Measurements from ENCODE around the gene TMEM44.

The TMEM44 gene

DNA sequence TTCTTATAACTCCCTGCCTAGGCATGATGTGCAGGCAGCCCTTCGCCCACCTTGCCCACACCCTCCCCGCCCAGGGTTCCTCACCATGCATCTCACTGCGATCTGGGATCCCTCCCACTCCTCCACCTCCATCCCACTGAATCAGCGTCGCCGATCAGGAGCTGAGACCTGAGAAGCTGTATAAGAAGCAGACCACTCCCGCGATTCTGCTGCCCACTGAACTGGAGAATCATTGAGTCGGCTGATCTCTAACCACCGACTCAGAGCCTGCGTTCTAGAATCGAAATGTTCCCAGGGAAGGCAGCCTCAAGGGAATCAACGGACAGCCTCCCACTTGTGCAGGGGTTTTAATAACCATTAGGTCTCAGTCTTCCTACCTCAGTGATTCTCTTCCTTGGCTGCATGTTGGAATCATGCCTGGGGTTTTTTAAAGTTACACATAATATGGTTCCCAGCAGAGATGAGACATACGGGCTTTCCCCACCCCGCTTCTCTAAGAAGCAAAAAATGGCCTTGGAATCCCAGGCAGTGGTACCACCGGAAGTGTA is 60.2 kb downstream of the TMEM44 start:
- DNase-seq (ENCODE audit: insufficient read length, low spot score) = no peak
- no peak for FAIRE-seq
- TF ChIP-seq, protein P1, sequence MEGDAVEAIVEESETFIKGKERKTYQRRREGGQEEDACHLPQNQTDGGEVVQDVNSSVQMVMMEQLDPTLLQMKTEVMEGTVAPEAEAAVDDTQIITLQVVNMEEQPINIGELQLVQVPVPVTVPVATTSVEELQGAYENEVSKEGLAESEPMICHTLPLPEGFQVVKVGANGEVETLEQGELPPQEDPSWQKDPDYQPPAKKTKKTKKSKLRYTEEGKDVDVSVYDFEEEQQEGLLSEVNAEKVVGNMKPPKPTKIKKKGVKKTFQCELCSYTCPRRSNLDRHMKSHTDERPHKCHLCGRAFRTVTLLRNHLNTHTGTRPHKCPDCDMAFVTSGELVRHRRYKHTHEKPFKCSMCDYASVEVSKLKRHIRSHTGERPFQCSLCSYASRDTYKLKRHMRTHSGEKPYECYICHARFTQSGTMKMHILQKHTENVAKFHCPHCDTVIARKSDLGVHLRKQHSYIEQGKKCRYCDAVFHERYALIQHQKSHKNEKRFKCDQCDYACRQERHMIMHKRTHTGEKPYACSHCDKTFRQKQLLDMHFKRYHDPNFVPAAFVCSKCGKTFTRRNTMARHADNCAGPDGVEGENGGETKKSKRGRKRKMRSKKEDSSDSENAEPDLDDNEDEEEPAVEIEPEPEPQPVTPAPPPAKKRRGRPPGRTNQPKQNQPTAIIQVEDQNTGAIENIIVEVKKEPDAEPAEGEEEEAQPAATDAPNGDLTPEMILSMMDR (IDR thresholded peaks at IDR 0.05; ENCODE audit: insufficient read depth, missing control alignments) = no peak

GRCh38 chr3:194572143-194572789 is 61.0 kb downstream of the TMEM44 start:
- TF ChIP-seq, protein P1 (IDR thresholded peaks at IDR 0.05; ENCODE audit: insufficient read depth, missing control alignments) = no peak
- no peak for FAIRE-seq
- DNase-seq (ENCODE audit: insufficient read length, low spot score) = no peak

DNA sequence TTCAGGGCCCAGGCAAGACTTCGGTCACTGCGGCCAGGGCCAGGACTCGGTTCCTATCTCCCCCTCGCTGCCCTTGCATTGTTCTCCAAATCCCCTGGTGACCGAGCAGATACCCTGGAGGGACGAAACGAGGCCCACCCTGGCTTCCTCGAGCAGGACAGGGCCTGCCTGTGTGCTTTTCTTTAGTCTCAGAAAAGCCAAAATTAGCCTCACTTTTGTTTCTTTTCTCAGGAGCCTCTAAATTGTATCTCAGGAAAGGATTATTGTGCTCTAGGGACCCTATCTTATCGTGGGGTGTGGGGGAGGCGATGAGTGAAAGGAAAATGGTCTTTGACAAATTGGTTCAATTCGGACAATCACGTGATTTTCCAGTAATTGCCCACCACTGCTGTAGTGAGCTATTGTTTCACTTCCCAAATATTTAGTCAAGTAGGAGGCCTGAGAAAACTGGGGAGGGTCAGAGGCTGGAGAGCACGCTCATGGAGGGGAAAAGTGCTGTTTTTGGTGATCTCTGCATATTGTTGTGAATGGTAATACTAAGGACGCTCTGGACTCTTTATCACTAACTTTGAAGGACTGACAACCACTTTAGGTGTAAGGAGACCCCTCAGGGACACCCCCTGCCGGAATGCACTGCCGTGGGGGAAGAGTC is 61.6 kb downstream of the TMEM44 start:
- TF ChIP-seq, protein P1 (IDR thresholded peaks at IDR 0.05; ENCODE audit: insufficient read depth, missing control alignments) = no peak
- FAIRE-seq = no peak
- no peak for DNase-seq (ENCODE audit: insufficient read length, low spot score)

- TF ChIP-seq, protein P1 (IDR thresholded peaks at IDR 0.05; ENCODE audit: insufficient read depth, missing control alignments) = no peak
- FAIRE-seq = no peak
- no peak for DNase-seq (ENCODE audit: insufficient read length, low spot score)
Observed at GRCh38 chr3:194570898-194571297, 62.3 kb downstream of the TMEM44 start.

- DNase-seq (ENCODE audit: insufficient read length, low spot score) (no peak), FAIRE-seq (no peak)
- TF ChIP-seq, protein P1 (IDR thresholded peaks at IDR 0.05; ENCODE audit: insufficient read depth, missing control alignments) = no peak
Observed at GRCh38 chr3:194570235-194570634, 63.0 kb downstream of the TMEM44 start.

DNA sequence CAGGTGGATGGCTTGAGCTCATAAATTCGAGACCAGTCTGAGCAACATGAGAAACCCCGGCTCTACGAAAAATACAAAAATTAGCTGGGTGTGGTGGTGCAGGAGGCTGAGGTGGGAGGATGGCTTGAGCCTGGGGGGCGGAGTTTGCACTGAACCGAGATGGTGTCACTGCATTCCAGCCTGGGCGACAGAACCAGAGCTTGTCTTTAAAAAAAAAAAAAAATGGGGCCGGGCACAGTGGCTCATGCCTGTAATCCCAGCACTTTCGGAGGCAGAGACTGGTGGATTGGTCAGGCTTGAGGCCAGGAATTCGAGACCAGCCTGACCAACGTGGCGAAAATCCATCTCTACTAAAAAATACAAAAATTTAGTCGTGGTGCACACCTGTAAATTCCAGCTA is 64.0 kb downstream of the TMEM44 start:
- TF ChIP-seq, protein P1 (IDR thresholded peaks at IDR 0.05; ENCODE audit: insufficient read depth, missing control alignments) = no peak
- FAIRE-seq = no peak
- DNase-seq (ENCODE audit: insufficient read length, low spot score) = no peak

Data from D721Med (cell line).